Peyer's patch (tissue), 4 donors: ENCODE measurements around the gene CPED1.

Experiments used
- POLR2A ChIP-seq, 2 donors: fragments of 450-650 bp; IDR thresholded peaks; one replicate each; pipeline ENCODE4 v1.5.1; 2017; ENCODE audit warnings: antibody characterized with exemption in 2 of 2, mild to moderate bottlenecking in 2 of 2, moderate library complexity in 2 of 2
- TF ChIP-seq, protein P1 (sequence below), 6 experiments: fragments of 450-650 bp in 4 of 6; fragments of 200-600 bp in 2 of 6; sonication (generic) in 1 of 6; IDR thresholded peaks; one replicate each; pipeline ENCODE4 v1.5.1; 2017 to 2019; ENCODE audit warnings: antibody characterized with exemption in 6 of 6, mild to moderate bottlenecking in 3 of 6, moderate library complexity in 1 of 6

DNA sequence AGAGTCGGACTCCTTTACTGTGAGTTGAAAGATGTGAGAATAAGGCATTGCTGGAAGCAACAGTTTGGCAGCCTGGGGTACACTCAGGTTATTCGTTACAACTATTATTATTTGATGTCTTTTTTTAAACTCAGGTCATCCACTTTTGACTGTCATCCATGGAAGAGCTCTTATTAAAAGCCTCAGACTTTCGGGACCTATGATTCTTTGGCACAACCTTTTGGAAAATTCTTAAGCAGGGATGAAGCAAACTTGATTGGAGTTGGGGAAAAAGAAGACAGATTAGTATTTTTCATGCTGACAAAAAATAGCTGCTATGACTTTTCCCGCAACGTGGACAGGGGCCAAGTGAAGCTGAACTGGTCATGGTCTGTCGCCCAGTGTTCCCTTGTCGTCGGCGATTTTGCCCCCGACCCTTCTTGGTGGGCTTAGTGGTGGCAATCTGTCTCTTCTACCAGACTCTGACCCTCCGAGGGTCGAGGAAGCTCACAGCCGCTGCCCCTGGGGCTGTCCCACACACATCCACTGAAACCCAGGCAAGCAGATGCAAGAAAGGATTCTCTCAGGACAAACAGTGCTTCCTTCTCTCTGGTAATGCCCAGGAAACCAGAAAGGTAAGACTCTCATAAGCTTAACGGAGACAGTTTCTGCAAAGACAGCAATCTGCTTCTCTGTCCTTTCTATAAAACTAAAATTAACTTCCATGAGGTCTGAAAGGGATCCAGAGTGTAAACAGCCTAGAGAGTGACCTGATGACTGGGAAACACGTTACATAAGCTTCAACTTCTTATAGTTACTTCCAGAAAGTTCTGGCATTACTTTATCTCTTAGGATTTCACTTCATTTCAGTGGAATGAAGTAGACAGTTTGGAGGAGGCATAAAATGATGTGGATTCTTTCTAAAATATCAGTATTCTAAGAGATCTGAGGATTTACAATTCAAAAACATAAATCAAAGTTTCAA lies 1.0 kb downstream of the CPED1 start:
- TF ChIP-seq, protein P1, sequence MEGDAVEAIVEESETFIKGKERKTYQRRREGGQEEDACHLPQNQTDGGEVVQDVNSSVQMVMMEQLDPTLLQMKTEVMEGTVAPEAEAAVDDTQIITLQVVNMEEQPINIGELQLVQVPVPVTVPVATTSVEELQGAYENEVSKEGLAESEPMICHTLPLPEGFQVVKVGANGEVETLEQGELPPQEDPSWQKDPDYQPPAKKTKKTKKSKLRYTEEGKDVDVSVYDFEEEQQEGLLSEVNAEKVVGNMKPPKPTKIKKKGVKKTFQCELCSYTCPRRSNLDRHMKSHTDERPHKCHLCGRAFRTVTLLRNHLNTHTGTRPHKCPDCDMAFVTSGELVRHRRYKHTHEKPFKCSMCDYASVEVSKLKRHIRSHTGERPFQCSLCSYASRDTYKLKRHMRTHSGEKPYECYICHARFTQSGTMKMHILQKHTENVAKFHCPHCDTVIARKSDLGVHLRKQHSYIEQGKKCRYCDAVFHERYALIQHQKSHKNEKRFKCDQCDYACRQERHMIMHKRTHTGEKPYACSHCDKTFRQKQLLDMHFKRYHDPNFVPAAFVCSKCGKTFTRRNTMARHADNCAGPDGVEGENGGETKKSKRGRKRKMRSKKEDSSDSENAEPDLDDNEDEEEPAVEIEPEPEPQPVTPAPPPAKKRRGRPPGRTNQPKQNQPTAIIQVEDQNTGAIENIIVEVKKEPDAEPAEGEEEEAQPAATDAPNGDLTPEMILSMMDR (IDR thresholded peaks at IDR 0.05): no peak
- no peak for TF ChIP-seq POLR2A (IDR thresholded peaks at IDR 0.05)
